ENCODE measurements around the gene USP46.

- TF ChIP-seq CTCF (IDR thresholded peaks at IDR 0.05 in 8 of 11, conservative IDR thresholded peaks at IDR 0.05 in 3 of 11): no peak
- no peak for TF ChIP-seq POLR2AphosphoS5 (IDR thresholded peaks at IDR 0.05)
Observed at GRCh38 chr4:52555356-52555716, 103.8 kb downstream of the USP46 start.

Measured in spleen (tissue), 7 donors.